Activated CD4-positive, alpha-beta T cell treated with anti-CD3 and anti-CD28 coated beads, Interleukin-2, amount 10 ng/mL, durations not matched to agents 24 days and 14 days (primary cell): ENCODE results near the gene SLC24A3. TPM values are rescaled to one million over a fixed set of nuclear protein-coding genes. Genes with fewer than 3 reads are reported as not detected.
"Not testable (repeated sequence)": the region's sequence is repeated elsewhere in the genome, so short reads cannot be mapped to it uniquely, and the experiment has no call there.

ENCODE experiments used
- DNase-seq: peaks from one replicate; pipeline ENCODE4 v3.0.0; 2022
- H3K27ac Mint-ChIP-seq: one replicate; pipeline ENCODE4 v1.8.0; 2022; ENCODE audit warnings: mild to moderate bottlenecking, mixed read lengths
- H3K27me3 Mint-ChIP-seq: one replicate; pipeline ENCODE4 v1.8.0; 2022; ENCODE audit warnings: mixed read lengths
- H3K36me3 Mint-ChIP-seq: one replicate; pipeline ENCODE4 v1.8.0; 2022; ENCODE audit warnings: low read depth, mild to moderate bottlenecking, mixed read lengths
- H3K4me1 Mint-ChIP-seq: one replicate; pipeline ENCODE4 v1.8.0; 2021; ENCODE audit warnings: mixed read lengths
- H3K4me3 Mint-ChIP-seq: one replicate; pipeline ENCODE4 v1.8.0; 2022; ENCODE audit warnings: mild to moderate bottlenecking, moderate library complexity, mixed read lengths
- H3K9me3 Mint-ChIP-seq: one replicate; pipeline ENCODE4 v1.8.0; 2021; ENCODE audit warnings: mixed read lengths
- intact Hi-C: fragments of 100-400 bp; cut with micrococcal nuclease; formaldehyde crosslinking; loops from one replicate; pipeline ENCODE4 v1.15.1; 2023
- total RNA-seq: library from RNA; stranded (reverse); gene quantifications from 2 replicates; pipeline ENCODE4 v1.2.3, GENCODE V29; 2022

Gene SLC24A3
- total RNA-seq, 1 donor from 2014 or later = not detected

GRCh38 chr20:19661717-19662636 lies 449.5 kb downstream of the SLC24A3 start:
- Mint-ChIP-seq H3K36me3 (no peaks in the 10 kb centered on the region), H3K27ac (no peak overlapping the region), H3K27me3 (peaks cover 7% of the 10 kb centered on the region), H3K4me1 (no peaks in the 10 kb centered on the region), H3K9me3 (no peaks in the 10 kb centered on the region), H3K4me3 (no peak overlapping the region)
- intact Hi-C loops = loop anchor here (1.0 kb wide), 1 partner anchor 34 kb away; no protein-coding TSS in a partner anchor
- peak; percentile 83 for DNase-seq

- Mint-ChIP-seq H3K27me3 (peaks cover 7% of the 10 kb centered on the region), H3K9me3 (no peaks in the 10 kb centered on the region), H3K4me1 (no peaks in the 10 kb centered on the region), H3K27ac (no peak overlapping the region), H3K4me3 (no peak overlapping the region), H3K36me3 (no peaks in the 10 kb centered on the region)
- DNase-seq = no peak
- intact Hi-C loops = loop anchor here (1.0 kb wide), 1 partner anchor 34 kb away; no protein-coding TSS in a partner anchor
Observed at GRCh38 chr20:19662637-19662995, 450.2 kb downstream of the SLC24A3 start.

GRCh38 chr20:19668418-19668817 lies 456.0 kb downstream of the SLC24A3 start:
- peaks cover 4% of the 10 kb centered on the region for H3K27me3 Mint-ChIP-seq
- intact Hi-C loops = no loop called here
- no peaks in the 10 kb centered on the region for H3K36me3 Mint-ChIP-seq
- DNase-seq = no peak
- H3K4me3 Mint-ChIP-seq = no peak overlapping the region
- H3K9me3 Mint-ChIP-seq = no peaks in the 10 kb centered on the region
- H3K27ac Mint-ChIP-seq = no peak overlapping the region
- H3K4me1 Mint-ChIP-seq = no peaks in the 10 kb centered on the region

GRCh38 chr20:19670829-19671228 lies 458.4 kb downstream of the SLC24A3 start:
- intact Hi-C loops = no loop called here
- no peak overlapping the region for H3K4me3 Mint-ChIP-seq
- H3K9me3 Mint-ChIP-seq = no peaks in the 10 kb centered on the region
- H3K27me3 Mint-ChIP-seq = peaks cover 4% of the 10 kb centered on the region
- H3K4me1 Mint-ChIP-seq = no peaks in the 10 kb centered on the region
- no peaks in the 10 kb centered on the region for H3K36me3 Mint-ChIP-seq
- no peak for DNase-seq
- no peak overlapping the region for H3K27ac Mint-ChIP-seq

GRCh38 chr20:19671374-19671773 lies 458.9 kb downstream of the SLC24A3 start:
- Mint-ChIP-seq H3K4me1 (no peaks in the 10 kb centered on the region), H3K9me3 (no peaks in the 10 kb centered on the region), H3K27ac (no peak overlapping the region), H3K36me3 (no peaks in the 10 kb centered on the region), H3K27me3 (peaks cover 4% of the 10 kb centered on the region), H3K4me3 (no peak overlapping the region)
- intact Hi-C loops = no loop called here
- no peak for DNase-seq

GRCh38 chr20:19672498-19672897 lies 460.1 kb downstream of the SLC24A3 start:
- no peak for DNase-seq
- intact Hi-C loops = no loop called here
- Mint-ChIP-seq H3K4me3 (no peak overlapping the region), H3K36me3 (no peaks in the 10 kb centered on the region), H3K27ac (no peak overlapping the region), H3K4me1 (no peaks in the 10 kb centered on the region), H3K27me3 (peaks cover 4% of the 10 kb centered on the region), H3K9me3 (no peaks in the 10 kb centered on the region)

GRCh38 chr20:19673575-19673974 lies 461.1 kb downstream of the SLC24A3 start:
- intact Hi-C loops = no loop called here
- H3K9me3 Mint-ChIP-seq = no peaks in the 10 kb centered on the region
- H3K36me3 Mint-ChIP-seq = no peaks in the 10 kb centered on the region
- H3K4me3 Mint-ChIP-seq = no peak overlapping the region
- no peak for DNase-seq
- H3K27me3 Mint-ChIP-seq = peaks cover 4% of the 10 kb centered on the region
- H3K4me1 Mint-ChIP-seq = no peaks in the 10 kb centered on the region
- H3K27ac Mint-ChIP-seq = no peak overlapping the region

GRCh38 chr20:19676202-19676601 lies 463.8 kb downstream of the SLC24A3 start:
- intact Hi-C loops = no loop called here
- no peak overlapping the region for H3K4me3 Mint-ChIP-seq

GRCh38 chr20:19677336-19677735 lies 464.9 kb downstream of the SLC24A3 start:
- Mint-ChIP-seq H3K27me3 (peaks cover 2% of the 10 kb centered on the region), H3K36me3 (no peaks in the 10 kb centered on the region), H3K4me1 (no peaks in the 10 kb centered on the region), H3K4me3 (no peak overlapping the region), H3K27ac (no peak overlapping the region), H3K9me3 (no peaks in the 10 kb centered on the region)
- intact Hi-C loops = no loop called here
- DNase-seq = no peak

More at GRCh38 chr20:19676202-19676601, 463.8 kb downstream of the SLC24A3 start:
- peaks cover 4% of the 10 kb centered on the region for H3K27me3 Mint-ChIP-seq
- H3K27ac Mint-ChIP-seq = no peak overlapping the region
- no peaks in the 10 kb centered on the region for H3K9me3 Mint-ChIP-seq
- H3K36me3 Mint-ChIP-seq = no peaks in the 10 kb centered on the region
- H3K4me1 Mint-ChIP-seq = no peaks in the 10 kb centered on the region
- no peak for DNase-seq

- H3K9me3 Mint-ChIP-seq, H3K4me3 Mint-ChIP-seq, H3K36me3 Mint-ChIP-seq, intact Hi-C loops, H3K27me3 Mint-ChIP-seq, H3K4me1 Mint-ChIP-seq, H3K27ac Mint-ChIP-seq, DNase-seq: not testable (repeated sequence)
Observed at GRCh38 chr20:19678591-19678990, 466.1 kb downstream of the SLC24A3 start.

- no peaks in the 10 kb centered on the region for H3K36me3 Mint-ChIP-seq
- H3K27ac Mint-ChIP-seq = no peak overlapping the region
- no peak overlapping the region for H3K4me3 Mint-ChIP-seq
- H3K27me3 Mint-ChIP-seq = no peaks in the 10 kb centered on the region
- H3K9me3 Mint-ChIP-seq = no peaks in the 10 kb centered on the region
- no peak for DNase-seq
- no peaks in the 10 kb centered on the region for H3K4me1 Mint-ChIP-seq
- intact Hi-C loops = no loop called here
Observed at GRCh38 chr20:19679900-19680495, 467.6 kb downstream of the SLC24A3 start.

GRCh38 chr20:19682249-19682648 lies 469.8 kb downstream of the SLC24A3 start:
- H3K4me1 Mint-ChIP-seq = no peaks in the 10 kb centered on the region
- DNase-seq = no peak
- H3K4me3 Mint-ChIP-seq = no peak overlapping the region
- H3K36me3 Mint-ChIP-seq = no peaks in the 10 kb centered on the region
- intact Hi-C loops = no loop called here
- H3K9me3 Mint-ChIP-seq = no peaks in the 10 kb centered on the region
- no peak overlapping the region for H3K27ac Mint-ChIP-seq
- H3K27me3 Mint-ChIP-seq = no peaks in the 10 kb centered on the region

- Mint-ChIP-seq H3K36me3 (no peaks in the 10 kb centered on the region), H3K4me3 (no peak overlapping the region), H3K27me3 (no peaks in the 10 kb centered on the region), H3K4me1 (no peaks in the 10 kb centered on the region), H3K27ac (no peak overlapping the region), H3K9me3 (no peaks in the 10 kb centered on the region)
- DNase-seq = no peak
- intact Hi-C loops = no loop called here
Observed at GRCh38 chr20:19683188-19683587, 470.7 kb downstream of the SLC24A3 start.

GRCh38 chr20:19683822-19684221 lies 471.4 kb downstream of the SLC24A3 start:
- intact Hi-C loops = no loop called here
- DNase-seq = no peak
- no peak overlapping the region for H3K27ac Mint-ChIP-seq
- H3K4me1 Mint-ChIP-seq = no peaks in the 10 kb centered on the region
- H3K9me3 Mint-ChIP-seq = no peaks in the 10 kb centered on the region
- H3K4me3 Mint-ChIP-seq = no peak overlapping the region
- no peaks in the 10 kb centered on the region for H3K36me3 Mint-ChIP-seq
- H3K27me3 Mint-ChIP-seq = no peaks in the 10 kb centered on the region
